Activated B cell treated with CpG ODN at 0.5 μM for 24 hours (primary cell): ENCODE data around the gene CLTC. TPM values are rescaled to one million over a fixed set of nuclear protein-coding genes. Genes with fewer than 3 reads are reported as not detected.

Experiments
- ATAC-seq: fragments of 200-7000 bp; cut with Tn5 transposase; one replicate; pipeline ENCODE4 v1.10.0; 2021; ENCODE audit warnings: low read depth, mild to moderate bottlenecking, moderate library complexity
- CTCF ChIA-PET: fragments of 350-600 bp; sonication (Branson Sonifier 250); formaldehyde crosslinking; loops from one replicate; lab custom pipeline; 2021; ENCODE audit warnings: antibody characterized with exemption; lab: Charles Lee
- POLR2A ChIA-PET: fragments of 350-600 bp; sonication (Branson Sonifier 250); formaldehyde crosslinking; loops from one replicate; lab custom pipeline; 2021; ENCODE audit warnings: antibody characterized with exemption; lab: Charles Lee
- DNase-seq: peaks from one replicate; pipeline ENCODE4 v3.0.0; 2022
- H3K27ac Mint-ChIP-seq: one replicate; pipeline ENCODE4 v1.8.0; 2020; ENCODE audit warnings: mixed read lengths
- H3K27me3 Mint-ChIP-seq: one replicate; pipeline ENCODE4 v1.8.0; 2021; ENCODE audit warnings: mixed read lengths
- H3K36me3 Mint-ChIP-seq: one replicate; pipeline ENCODE4 v1.8.0; 2021; ENCODE audit warnings: low read depth, mixed read lengths
- H3K4me1 Mint-ChIP-seq: one replicate; pipeline ENCODE4 v1.8.0; 2021; ENCODE audit warnings: mixed read lengths
- H3K4me3 Mint-ChIP-seq: one replicate; pipeline ENCODE4 v1.8.0; 2020; ENCODE audit warnings: mild to moderate bottlenecking, mixed read lengths
- H3K9me3 Mint-ChIP-seq: one replicate; pipeline ENCODE4 v1.8.0; 2020; ENCODE audit warnings: mixed read lengths
- intact Hi-C: fragments of 100-400 bp; cut with micrococcal nuclease; formaldehyde crosslinking; loops from one replicate; pipeline ENCODE4 v1.15.1; 2024
- total RNA-seq: library from RNA; stranded (reverse); gene quantifications from 2 replicates; pipeline ENCODE4 v1.2.3, GENCODE V29; 2022
- TF ChIP-seq, protein P1 (sequence below): fragments of 200-600 bp; IDR thresholded peaks from one replicate; pipeline ENCODE4 v1.8.0; 2022; ENCODE audit warnings: antibody characterized with exemption, mild to moderate bottlenecking

The CLTC gene
- total RNA-seq, 1 donor from 2014 or later: 189 TPM

DNA sequence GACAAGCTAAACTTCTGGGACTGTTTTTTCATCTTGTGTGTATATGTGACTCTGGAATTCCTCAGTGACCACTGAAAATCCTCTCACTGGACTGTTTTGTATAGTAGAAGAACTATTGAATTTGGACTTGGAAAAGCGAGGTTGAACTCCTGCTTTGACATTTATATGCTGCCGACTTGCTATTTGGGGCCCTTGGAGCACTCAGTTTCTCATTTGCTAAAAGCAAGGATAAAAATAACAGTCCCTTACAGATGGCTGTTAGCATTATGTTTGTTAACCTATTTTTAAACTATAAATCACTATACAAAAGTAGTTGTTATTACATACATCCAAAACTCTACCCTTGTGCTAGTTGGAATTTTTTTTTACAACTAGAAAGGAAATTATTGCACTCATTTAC lies 96.7 kb downstream of the CLTC start:
- H3K4me3 Mint-ChIP-seq: no peak overlapping the region
- intact Hi-C loops: no loop called here
- peaks cover 9% of the 10 kb centered on the region for H3K36me3 Mint-ChIP-seq
- DNase-seq (no peak), ATAC-seq (no peak)
- no peaks in the 10 kb centered on the region for H3K27me3 Mint-ChIP-seq
- H3K9me3 Mint-ChIP-seq: no peaks in the 10 kb centered on the region
- CTCF ChIA-PET: no interaction called here
- H3K4me1 Mint-ChIP-seq: peaks cover 16% of the 10 kb centered on the region
- POLR2A ChIA-PET: no interaction called here
- TF ChIP-seq, protein P1, sequence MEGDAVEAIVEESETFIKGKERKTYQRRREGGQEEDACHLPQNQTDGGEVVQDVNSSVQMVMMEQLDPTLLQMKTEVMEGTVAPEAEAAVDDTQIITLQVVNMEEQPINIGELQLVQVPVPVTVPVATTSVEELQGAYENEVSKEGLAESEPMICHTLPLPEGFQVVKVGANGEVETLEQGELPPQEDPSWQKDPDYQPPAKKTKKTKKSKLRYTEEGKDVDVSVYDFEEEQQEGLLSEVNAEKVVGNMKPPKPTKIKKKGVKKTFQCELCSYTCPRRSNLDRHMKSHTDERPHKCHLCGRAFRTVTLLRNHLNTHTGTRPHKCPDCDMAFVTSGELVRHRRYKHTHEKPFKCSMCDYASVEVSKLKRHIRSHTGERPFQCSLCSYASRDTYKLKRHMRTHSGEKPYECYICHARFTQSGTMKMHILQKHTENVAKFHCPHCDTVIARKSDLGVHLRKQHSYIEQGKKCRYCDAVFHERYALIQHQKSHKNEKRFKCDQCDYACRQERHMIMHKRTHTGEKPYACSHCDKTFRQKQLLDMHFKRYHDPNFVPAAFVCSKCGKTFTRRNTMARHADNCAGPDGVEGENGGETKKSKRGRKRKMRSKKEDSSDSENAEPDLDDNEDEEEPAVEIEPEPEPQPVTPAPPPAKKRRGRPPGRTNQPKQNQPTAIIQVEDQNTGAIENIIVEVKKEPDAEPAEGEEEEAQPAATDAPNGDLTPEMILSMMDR: no peak
- no peak overlapping the region for H3K27ac Mint-ChIP-seq

DNA sequence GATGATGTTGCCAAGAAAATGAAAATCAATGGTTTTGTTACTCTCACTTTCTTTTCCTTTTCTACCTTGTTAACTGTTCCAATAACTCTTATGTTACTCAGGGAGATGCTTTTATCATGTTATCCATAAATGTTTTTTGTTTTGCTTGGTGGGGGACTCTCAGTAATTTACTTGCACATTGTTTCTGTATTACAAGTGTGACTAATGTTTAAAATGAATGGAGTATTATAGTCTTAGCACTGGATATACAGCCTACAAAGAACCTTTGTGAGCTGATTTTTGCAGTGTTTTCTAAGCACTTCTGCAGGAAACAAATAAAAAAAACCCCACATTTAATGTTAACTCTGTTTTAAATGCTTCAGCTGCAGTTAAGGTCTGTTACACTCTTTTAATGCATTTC lies 99.8 kb downstream of the CLTC start:
- ATAC-seq (no peak), DNase-seq (no peak)
- intact Hi-C loops: no loop called here
- TF ChIP-seq, protein P1: no peak
- Mint-ChIP-seq H3K36me3 (peaks cover 14% of the 10 kb centered on the region), H3K27ac (no peak overlapping the region), H3K4me3 (no peak overlapping the region), H3K27me3 (no peaks in the 10 kb centered on the region), H3K4me1 (peaks cover 4% of the 10 kb centered on the region), H3K9me3 (no peaks in the 10 kb centered on the region)
- CTCF ChIA-PET: no interaction called here
- POLR2A ChIA-PET: no interaction called here

GRCh38 chr17:59722623-59723022 lies 102.9 kb downstream of the CLTC start:
- ChIA-PET CTCF (no interaction called here), POLR2A (no interaction called here)
- no peaks in the 10 kb centered on the region for H3K9me3 Mint-ChIP-seq
- ATAC-seq (no peak), DNase-seq (no peak)
- peaks cover 10% of the 10 kb centered on the region for H3K36me3 Mint-ChIP-seq
- no peaks in the 10 kb centered on the region for H3K27me3 Mint-ChIP-seq
- H3K4me3 Mint-ChIP-seq: no peak overlapping the region
- H3K4me1 Mint-ChIP-seq: peaks cover 2% of the 10 kb centered on the region
- H3K27ac Mint-ChIP-seq: no peak overlapping the region
- TF ChIP-seq, protein P1: no peak
- intact Hi-C loops: no loop called here

DNA sequence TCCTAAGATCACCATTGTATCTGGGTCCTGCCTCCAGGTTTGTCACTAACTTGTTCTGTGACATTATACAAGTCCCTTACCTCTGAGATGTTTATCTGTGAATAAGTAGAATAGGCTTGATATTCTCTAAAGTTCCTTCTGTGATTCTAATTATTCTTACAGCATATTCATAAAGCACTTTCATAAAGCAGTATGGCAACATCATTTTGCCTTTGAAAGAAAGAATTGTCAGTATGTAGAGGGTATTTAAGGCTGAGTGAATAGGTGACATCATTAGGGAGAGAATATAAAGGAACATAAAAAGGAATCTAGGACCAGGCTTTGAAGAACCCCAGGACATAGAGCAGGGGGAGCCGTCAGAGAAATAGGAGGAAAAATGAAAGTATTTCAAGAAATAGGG lies 103.3 kb downstream of the CLTC start:
- Mint-ChIP-seq H3K4me1 (peaks cover 2% of the 10 kb centered on the region), H3K36me3 (peaks cover 9% of the 10 kb centered on the region), H3K4me3 (no peak overlapping the region), H3K9me3 (no peaks in the 10 kb centered on the region), H3K27ac (no peak overlapping the region), H3K27me3 (no peaks in the 10 kb centered on the region)
- DNase-seq (no peak), ATAC-seq (no peak)
- ChIA-PET CTCF (no interaction called here), POLR2A (no interaction called here)
- TF ChIP-seq, protein P1: no peak
- intact Hi-C loops: no loop called here

DNA sequence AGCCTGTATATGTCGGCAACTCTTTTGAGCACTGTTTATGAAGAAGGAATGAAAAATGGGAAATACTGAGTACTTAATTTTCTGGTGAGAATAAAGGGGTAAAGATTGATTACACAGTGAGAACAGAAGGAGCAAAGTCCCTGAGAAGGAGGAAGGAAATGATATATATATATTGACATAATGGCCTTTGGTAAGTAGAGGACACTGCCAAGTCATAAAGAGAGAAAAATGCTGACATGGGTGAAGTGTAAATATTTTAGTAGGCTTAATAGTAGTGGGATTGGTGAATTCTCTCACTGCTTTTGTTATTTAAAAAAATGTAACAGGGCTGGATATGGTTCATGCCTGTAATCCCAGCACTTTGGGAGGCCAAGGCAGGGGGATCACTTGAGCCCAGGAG lies 103.9 kb downstream of the CLTC start:
- DNase-seq: no peak
- no peak overlapping the region for H3K4me3 Mint-ChIP-seq
- H3K9me3 Mint-ChIP-seq: no peaks in the 10 kb centered on the region
- H3K27me3 Mint-ChIP-seq: no peaks in the 10 kb centered on the region
- H3K4me1 Mint-ChIP-seq: peaks cover 2% of the 10 kb centered on the region
- POLR2A ChIA-PET: no interaction called here
- intact Hi-C loops: no loop called here
- TF ChIP-seq, protein P1: no peak
- no peak for ATAC-seq
- CTCF ChIA-PET: no interaction called here
- H3K36me3 Mint-ChIP-seq: peaks cover 8% of the 10 kb centered on the region
- no peak overlapping the region for H3K27ac Mint-ChIP-seq
